Tibial nerve (tissue), 4 donors: ENCODE results near the gene EFNA5.

Experiments used
- EP300 ChIP-seq, 2 donors: sonication (generic); formaldehyde crosslinking; IDR thresholded peaks; one replicate each; pipeline ENCODE4 v1.6.1; 2017; ENCODE audit warnings: antibody characterized with exemption in 2 of 2, mild to moderate bottlenecking in 1 of 2
- TF ChIP-seq, protein P1 (sequence below), 5 experiments: fragments of 200-600 bp in 3 of 5; fragments of 450-650 bp in 2 of 5; sonication (generic) in 3 of 5; IDR thresholded peaks; one replicate each; pipeline ENCODE4 v1.5.1; 2016 to 2019; ENCODE audit warnings: antibody characterized with exemption in 5 of 5, mild to moderate bottlenecking in 3 of 5, moderate library complexity in 2 of 5

- TF ChIP-seq, protein P1, sequence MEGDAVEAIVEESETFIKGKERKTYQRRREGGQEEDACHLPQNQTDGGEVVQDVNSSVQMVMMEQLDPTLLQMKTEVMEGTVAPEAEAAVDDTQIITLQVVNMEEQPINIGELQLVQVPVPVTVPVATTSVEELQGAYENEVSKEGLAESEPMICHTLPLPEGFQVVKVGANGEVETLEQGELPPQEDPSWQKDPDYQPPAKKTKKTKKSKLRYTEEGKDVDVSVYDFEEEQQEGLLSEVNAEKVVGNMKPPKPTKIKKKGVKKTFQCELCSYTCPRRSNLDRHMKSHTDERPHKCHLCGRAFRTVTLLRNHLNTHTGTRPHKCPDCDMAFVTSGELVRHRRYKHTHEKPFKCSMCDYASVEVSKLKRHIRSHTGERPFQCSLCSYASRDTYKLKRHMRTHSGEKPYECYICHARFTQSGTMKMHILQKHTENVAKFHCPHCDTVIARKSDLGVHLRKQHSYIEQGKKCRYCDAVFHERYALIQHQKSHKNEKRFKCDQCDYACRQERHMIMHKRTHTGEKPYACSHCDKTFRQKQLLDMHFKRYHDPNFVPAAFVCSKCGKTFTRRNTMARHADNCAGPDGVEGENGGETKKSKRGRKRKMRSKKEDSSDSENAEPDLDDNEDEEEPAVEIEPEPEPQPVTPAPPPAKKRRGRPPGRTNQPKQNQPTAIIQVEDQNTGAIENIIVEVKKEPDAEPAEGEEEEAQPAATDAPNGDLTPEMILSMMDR (IDR thresholded peaks at IDR 0.05): no peak
- no peak for TF ChIP-seq EP300 (IDR thresholded peaks at IDR 0.05)
These were observed 29.7 kb upstream of the EFNA5 start for GRCh38 chr5:107700481-107700880.
